Fibroblast of lung (primary cell): Measurements from ENCODE around the gene PET100.

Experiments used
- CTCF ChIP-seq, 2 donors: IDR thresholded peaks in 1 of 2; conservative IDR thresholded peaks in 1 of 2; 1 replicate in 1 of 2; 2 replicates in 1 of 2; pipeline ENCODE4 v1.5.1; 2011 to 2012; ENCODE audit warnings: low read length in 2 of 2, control low read depth in 1 of 2, inconsistent platforms in 1 of 2, low read depth in 1 of 2, mild to moderate bottlenecking in 1 of 2
- EZH2 ChIP-seq: IDR thresholded peaks from 2 replicates; pipeline ENCODE4 v1.5.1; 2012; ENCODE audit warnings: low read length, control low read depth, mild to moderate bottlenecking; ENCODE audit errors: missing control alignments

DNA sequence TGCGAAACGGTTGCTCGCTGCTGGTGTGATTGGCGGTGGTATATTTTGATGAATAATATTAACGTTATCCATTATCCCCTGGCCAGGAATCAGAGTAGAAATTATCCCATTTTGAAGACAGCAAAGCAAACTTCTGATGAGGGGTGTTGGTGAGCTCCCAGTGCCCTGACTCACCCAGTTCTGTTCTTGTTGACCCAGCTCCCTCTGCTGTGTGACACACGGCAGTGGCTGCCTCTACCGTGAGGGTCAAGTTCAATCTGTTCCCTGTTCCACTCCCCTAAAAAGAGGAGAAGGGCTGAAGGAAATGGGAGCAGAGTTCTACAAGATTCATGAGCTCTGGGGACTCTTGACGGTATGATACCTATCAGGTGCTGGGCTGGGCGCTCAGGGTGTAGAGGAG is 31.9 kb upstream of the PET100 start:
- TF ChIP-seq CTCF (conservative IDR thresholded peaks at IDR 0.05 in 1 of 2, IDR thresholded peaks at IDR 0.05 in 1 of 2; ENCODE audit: low read depth in 1 of 2, low read length in 2 of 2) (no peak), EZH2 (no peak)
